SIG-M5 treated with dmso at 0.1 percent for 504 hours (cell line): ENCODE data around the gene DNAH10.
A peak's percentile ranks its signal among the peaks of the same experiment; 100 is the strongest.

ENCODE experiments used
- DNase-seq: peaks from one replicate; lab custom pipeline; 2025; ENCODE audit not compliant: unreplicated experiment; lab: John Stamatoyannopoulos, UW

DNAH10 gene

DNA sequence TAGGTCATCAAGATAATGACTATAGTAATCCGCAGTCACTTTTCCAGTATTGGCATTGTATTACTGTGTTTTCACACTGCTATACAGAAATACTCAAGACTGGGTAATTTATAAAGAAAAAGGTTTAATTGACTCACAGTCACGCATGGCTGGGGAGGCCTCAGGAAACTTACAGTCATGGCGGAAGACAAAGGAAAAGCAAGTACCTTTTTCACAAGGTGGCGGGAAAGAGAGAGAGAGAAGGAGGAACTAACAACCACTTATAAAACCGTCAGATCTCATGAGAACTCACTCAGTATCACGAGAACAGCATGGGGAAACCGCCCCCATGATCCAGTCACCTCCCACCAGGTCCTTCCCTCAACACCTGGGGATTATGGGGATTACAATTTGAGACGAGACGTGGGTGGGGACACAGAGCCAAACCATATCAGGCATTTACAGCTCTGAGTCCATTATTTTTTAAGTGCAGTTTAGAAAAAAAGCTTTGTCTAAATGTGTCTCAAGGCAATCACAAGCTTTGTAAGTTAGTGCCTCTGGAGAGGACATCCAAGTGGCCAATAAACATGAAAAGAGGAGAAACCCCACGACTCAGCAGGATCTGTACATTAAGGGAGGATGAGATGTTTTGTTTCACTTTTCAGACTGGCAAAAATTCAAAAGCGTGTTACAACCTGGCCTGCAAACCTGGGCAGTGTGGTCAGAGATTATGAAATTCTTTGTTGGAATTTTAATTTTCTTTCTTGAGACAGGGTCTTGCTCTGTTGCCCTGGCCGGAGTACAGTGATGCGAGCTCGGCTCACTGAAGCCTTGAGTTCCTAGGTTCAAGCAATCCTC is 82.0 kb downstream of the DNAH10 start:
- no peak for DNase-seq

DNA sequence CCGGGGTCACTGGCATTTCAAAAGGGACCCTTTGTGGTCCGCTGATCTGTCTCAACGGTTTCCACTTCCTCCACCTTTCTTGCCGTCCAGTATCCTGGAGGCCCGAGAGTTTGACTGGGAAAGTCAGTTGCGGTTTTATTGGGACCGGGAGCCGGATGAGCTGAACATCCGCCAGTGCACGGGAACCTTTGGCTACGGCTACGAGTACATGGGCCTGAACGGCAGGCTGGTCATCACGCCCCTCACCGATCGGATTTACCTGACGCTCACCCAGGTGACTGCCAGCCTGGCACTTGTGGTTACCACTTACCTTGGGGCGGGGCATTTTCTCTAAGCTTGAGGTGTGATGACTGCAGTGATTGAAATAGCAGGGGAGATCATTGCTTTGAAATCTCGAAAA is 83.8 kb downstream of the DNAH10 start:
- no peak for DNase-seq

DNA sequence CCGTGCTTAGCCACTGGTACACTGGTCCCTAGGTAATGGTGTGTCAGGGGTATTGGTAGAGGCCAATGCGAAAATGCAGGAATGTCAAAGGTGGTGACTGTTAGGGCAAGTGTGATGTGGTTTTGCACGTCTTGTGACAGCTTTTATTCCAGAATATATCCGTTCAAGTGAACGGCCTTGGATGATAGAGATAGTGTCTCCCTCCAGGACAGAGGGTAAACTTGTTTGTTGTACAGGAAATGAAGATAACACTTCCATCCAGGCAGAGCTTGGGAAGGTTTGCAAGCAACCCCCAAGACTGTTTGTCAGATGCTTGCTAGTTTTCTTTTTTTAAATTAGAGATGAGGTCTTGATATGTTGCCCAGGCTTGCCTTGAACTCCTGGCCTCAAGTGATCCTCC is 84.2 kb downstream of the DNAH10 start:
- no peak for DNase-seq

DNA sequence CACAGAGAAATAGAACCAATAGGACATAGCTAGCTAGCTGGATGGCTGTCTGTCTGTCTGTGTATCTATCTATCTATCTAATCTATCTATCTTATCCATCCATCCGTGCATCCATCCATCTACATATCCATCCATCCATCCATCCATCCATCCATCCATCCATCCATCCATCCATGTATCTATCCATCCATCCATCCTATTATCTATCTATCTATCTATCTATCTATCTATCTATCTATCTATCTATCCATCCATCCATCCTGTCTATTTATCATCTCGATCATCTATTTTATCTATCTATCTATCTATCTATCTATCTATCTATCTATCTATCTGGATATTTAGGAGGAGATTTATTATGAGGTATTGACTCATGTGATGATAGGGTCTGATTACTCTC is 84.9 kb downstream of the DNAH10 start:
- DNase-seq, result no peak

DNA sequence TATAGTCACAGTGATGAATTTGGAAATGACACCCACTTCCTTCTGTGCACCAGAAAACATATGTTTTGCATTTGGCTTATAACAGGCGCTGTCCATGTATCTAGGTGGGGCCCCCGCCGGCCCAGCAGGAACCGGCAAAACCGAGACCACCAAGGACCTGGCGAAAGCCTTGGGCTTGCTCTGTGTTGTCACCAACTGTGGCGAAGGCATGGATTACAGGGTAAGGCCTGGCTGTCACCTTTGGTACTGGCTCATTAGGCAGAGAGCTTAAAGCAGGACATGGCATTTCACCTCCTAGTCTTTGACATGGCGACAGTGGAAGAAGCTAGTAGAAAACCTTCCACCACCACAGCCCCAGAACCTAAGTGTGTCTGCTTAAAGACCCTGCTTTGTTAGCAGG is 85.8 kb downstream of the DNAH10 start:
- no peak for DNase-seq

DNA sequence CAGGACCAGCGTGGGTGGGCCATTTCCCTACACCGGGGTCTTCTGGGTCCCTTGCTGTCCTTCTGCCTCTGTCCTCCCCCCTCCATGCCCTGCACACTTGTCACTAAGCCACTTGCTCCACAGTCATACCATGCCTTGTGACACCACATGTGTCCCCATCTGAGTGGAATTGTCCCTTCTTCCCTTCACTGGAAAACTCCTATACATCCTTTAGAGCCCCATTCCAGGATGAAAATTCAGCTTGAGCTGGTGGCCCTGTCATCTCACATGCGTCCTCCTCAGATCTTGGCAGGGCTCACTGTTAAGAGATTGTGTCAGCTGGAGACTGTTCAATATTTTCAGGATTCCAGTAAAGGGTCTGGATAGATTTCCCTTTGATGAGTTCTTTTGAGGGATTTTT is 87.4 kb downstream of the DNAH10 start:
- no peak for DNase-seq

DNA sequence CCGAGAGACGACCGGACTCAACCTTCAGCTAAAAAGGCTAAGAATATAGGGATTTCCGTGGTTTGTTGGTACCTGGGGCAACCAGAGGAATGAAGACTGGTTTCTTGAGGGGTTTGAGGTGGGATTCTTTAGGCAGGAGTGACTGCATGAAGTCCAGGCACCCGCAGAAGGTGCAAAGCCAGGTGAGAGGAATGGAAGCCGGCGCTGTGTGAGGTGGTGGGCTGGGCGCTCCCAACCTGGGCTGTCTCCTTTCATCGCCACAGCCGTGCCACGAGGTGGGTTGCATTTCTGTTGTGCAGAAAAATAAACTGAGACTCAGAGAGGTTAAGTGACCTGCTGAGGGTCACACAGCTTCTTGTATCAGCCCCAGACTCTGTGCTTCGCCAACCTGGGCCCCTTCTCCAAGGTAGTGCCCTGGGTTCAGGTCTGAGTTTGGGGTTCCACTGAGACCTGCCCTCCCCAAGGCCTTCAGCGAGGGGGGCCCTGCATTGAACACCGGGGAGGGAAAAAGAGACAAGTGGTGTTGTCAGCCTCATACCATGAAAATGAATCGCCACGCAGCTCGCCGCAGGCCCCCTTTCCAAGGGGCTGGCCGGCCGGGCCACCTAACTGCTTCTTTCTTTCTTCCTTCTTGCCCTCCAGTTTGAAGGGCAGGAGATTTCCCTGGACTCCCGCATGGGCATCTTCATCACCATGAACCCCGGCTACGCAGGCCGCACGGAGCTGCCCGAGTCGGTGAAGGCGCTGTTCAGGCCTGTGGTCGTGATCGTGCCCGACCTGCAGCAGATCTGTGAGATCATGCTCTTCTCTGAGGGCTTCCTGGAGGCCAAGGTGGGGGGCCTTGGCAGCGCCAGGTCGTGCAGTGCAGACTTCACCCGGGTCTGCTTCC is 88.4 kb downstream of the DNAH10 start:
- no peak for DNase-seq

DNA sequence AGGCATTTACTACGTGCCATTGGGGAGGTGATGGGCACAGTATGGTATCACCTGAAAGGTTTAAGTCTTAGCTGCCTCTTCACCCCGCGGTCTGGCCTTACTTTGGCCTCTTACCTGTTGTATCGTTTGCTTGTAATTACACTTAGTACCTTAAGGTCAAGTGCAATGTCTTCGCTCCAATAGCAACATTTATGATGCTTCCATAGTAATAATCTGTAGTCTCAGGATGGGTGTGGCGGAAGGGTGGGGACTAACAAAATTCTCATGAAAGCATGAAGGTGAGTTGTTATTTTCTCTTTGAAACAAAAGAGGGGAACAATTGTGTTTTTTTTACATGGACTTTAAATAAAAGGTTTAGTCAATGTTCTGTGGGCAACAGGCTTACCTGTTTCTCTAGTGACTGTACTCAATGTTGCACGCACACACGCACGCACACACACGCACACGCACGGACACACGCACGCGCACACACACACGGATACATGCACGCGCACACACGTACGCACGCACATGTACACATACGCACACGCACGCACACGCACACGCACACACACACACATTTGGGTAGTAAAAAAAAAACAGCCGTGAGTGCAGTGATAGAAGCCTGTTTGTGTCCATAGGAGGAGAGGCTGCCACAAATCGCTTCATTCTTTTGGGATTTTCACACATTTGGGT is 91.4 kb downstream of the DNAH10 start:
- DNase-seq, result no peak

DNA sequence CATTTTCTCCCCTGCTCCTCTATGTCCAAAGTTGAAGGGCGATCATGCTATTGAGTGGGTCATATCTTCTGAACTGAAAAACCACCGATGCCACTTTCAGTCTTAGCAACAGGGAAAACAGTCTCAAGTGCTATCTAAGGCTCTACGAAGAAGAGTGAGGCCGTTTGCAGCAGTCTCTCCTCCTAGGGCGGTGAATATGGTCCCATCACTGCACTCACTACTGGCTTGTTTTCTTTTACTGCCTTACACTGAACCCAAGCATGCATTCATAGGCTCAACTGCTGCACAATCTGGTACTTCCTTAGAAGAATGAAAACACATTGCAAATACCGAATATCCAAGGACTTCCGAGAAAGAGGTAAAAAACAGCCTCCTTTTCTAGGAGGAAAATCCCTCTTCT is 92.1 kb downstream of the DNAH10 start:
- no peak for DNase-seq

DNA sequence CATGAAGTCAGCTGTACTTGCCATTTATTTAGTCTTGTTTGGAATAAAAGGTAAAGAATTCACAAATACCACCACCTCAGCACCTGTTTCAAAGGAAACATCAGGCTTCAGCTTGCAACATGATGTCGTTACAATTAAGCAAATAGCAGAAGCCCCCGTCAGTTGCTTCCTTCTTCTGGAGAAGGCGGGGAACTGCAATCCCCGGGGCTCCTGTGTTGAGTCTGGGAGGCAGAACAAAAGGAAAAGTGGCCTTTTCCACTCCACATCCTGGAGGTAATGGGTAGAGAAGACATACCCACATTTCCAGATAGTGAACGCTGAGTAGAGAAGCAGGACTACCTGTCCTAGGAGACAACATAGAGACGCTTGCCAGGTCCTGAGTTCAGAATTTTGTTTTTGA is 92.8 kb downstream of the DNAH10 start:
- no peak for DNase-seq

DNA sequence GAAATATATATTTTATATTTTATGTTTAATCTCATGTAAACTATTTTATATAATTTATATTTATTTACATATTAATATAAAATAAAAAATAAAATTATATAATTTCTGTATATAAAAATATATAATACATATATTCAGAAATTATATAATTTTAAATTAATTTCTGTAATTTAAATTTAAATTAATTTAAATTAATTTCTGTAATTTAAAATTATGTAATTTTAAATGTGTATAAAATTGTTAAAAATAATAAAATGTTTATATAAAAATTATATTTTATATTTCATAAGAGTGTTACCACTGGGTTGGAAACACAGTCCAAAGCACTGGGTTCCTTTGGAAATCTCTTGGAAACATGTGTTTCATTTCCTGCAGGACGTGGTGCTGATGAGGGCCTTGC is 94.6 kb downstream of the DNAH10 start:
- DNase-seq, result no peak

DNA sequence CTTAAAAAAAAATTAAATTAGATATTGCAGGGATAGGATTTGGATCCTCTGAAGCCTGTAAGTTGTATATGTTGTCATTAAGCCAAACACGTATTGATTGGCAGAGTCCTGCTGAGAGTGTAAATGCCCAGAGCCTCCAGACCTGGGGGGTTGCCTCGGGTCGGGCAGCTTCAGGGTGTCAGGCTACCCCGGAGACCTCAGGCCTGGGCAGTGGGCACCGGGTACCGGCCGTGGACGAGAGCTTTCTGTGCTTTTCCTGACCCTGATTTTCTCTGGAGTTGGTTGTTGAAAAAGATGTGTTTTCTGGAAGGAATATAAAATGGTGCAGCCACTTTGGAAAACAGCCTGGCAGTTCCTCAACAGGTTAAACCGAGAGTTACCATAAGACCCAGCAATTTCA is 96.1 kb downstream of the DNAH10 start:
- DNase-seq, result no peak

DNA sequence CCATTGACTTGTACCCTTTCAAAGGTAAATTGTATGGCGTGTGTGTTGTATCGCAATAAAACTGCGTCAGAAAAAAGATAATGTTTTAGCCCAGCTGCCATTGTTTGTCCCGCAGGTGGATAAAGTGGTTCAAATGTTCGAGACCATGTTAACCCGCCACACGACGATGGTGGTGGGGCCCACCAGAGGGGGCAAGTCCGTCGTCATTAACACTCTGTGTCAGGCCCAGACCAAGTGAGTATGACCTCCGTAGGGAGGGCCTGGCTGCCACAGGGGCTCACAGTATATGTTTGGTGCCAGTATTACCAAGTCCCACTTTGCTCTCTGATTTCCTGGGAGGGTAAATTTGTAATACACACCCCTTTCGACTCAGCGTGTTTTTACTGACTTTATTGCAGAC is 96.9 kb downstream of the DNAH10 start:
- no peak for DNase-seq

DNA sequence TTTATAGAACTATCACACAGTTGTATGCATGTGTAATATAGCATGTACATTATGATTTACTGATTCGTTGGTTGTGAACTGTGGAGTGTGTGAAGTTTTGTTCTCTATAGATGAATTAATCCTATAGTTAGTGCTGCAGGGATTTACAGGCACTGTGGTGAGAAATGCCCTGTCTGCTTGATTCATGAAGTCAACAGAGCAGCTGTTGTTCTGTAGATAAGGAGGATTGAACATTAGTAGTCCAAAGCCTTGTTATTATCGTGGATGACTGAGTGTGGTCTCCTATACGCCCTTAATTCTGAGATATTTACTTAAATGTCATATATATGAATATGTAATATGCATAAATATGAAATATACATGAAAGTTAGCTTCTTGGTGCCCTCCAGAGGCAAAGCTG is 98.3 kb downstream of the DNAH10 start:
- DNase-seq, result no peak

DNA sequence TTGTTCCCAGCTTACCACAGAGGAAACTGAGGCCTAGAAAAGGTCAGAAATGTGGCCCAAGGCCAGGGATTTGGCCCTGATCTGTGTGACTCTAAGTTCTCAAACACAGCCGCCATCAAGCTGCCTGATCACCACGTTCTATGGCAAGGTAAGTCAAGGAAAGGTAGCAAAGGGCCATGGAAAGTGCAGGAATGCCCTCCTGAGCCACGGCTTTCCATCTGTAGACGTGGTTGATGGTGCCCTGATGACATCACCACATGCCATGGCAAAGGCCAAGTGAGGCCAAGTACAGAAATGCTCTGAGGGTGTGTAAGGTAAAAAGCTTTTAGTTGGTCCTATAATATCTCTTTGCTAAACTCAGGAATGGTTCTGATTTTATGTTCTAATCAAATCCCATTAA is 99.3 kb downstream of the DNAH10 start:
- DNase-seq, result no peak

DNA sequence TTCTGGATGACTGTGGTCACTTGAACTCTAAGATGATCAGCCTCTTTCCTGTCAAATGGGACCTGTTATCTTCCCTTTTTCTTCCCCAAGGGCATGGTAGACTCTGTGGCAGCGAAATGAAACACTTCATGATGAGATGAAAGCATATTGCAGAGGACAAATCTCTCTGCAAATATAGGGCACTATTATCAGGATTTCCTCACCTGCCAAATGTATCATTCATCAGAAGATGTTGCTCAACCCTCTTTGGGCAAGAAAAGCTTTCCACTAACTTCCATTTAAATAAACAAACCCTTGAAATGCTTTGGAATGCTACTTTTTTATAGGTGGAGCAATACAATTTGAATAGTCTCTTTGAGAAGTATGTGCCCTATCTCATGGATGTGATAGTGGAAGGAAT is 105.0 kb downstream of the DNAH10 start:
- no peak for DNase-seq

DNA sequence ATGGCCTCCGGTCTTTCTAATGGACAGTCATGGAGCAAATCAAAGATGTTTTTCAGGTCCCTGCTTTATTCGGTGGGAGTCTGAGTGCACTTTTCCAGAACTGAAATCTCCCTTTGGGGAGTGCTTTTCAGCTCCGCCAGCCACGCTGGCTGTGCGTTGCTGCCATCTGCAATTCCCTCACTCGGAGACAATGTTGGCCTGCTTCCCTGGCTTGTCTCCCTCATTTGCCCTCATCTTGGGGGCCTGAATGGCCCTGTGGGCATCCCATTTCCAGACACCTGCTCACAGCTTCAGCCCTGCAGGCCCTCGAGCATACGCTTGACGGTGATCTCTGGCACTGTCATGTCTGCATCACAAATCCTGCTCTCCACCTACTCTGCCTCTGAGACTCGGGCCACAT is 106.7 kb downstream of the DNAH10 start:
- no peak for DNase-seq

DNA sequence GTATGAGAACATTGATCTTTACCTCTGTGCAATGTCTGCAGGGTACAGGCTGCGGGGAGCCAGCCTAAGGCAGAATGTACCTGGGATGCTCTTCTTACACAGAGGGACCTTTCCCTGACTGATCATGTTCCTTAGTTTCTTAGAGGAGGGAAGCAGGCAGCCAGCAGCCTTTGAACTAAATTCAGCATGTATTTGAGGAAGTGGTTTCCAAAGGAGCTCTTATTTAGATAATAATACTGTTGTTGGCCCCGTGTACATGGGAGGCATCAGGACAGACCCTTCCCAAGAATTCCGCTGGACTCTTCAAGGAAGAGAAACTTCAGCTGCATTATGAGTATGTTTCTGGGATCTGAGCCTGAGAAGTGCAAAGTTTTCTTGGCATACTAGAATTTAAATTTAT is 111.7 kb downstream of the DNAH10 start:
- peak; percentile 32 for DNase-seq

DNA sequence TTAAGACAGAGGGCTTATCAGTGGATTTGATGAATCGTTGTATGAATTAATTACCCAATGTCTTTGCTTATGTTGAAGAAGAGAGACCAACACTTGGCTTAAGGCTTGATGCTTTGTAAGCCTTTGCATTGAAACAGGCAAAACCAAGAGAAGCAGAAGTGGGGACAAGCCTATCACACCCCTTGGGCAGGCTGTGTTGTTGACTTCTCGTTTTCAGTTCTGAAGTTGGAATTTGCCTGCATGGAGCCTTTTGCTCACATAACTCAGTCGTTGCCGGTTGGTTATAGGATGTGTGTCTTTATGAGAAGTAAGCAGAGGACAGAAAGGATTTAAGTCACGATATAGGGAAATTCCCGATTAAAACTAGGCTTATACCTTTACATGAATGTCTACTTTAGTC is 115.9 kb downstream of the DNAH10 start:
- DNase-seq, result peak; percentile 40

DNA sequence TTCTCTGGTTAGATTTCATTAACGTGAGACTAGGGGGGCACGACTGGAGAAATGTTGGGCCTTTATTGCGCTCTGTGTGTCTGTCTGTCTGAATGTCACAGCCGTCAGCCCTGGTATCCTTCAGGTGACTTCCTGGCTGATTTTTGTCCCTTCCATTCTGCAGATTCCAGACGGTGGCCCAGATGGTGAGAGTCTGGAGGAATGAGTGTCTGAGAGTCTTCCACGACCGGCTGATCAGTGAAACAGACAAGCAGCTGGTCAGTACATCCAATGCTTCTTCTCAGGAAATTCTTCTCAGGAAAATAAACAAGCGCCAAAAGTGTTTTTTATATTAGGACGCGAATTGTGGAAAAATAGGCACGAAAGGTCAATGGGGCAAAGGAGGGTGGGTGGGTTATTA is 117.0 kb downstream of the DNAH10 start:
- DNase-seq, result no peak

DNA sequence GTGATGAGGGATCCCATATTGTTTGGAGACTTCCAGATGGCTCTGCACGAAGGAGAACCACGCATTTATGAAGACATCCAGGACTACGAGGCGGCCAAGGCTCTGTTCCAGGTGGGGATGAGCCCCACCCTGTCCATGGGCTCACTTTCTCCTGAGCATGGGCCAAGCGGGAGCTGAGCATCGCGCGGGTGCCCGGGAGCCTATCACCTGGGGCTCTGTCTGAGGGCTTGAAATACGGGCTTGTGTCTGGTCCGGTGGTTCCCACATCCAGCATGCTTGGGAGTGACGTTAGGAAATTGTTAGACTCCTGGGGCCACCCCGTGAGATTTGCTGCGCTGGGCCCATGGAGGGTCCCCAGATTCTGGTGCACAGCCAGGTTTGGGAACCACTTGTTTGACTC is 117.6 kb downstream of the DNAH10 start:
- DNase-seq, result no peak
